GM19238 (cell line): Measurements from ENCODE around the gene ANKRD60.

Source experiments
- DNase-seq: peaks from one replicate; pipeline ENCODE4 v3.0.0; 2011; ENCODE audit warnings: low spot score; ENCODE audit not compliant: insufficient read length

Gene ANKRD60

DNA sequence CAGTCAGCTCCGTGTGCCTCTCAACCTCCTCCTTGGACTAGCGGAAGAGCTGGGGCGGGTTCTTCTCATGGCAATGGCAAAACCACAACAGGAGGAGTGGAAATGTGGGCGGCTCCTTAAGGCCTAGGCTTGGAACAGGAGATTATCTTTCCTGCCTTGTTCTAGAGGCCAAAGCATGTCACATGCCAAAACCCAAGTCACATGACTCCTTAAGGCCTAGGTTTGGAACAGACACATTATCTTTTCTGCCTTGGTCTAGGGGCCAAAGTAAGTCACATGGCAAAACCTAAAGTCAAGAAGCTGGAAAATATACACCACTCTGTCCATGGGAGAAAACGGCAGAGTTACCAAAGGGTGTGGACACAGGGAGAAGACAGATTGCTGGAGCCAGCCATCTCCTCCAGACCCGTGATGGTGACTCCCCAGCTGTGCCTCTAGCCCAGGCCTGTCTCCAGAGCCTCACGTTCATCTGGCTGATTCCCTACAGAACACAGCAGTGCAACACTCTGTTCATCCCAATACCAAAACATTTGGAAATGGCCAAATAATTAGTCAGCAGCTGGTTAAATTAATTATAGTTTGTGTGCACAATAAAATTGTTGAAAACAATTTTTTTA is 34.2 kb downstream of the ANKRD60 start:
- DNase-seq: no peak

GRCh38 chr20:58192567-58192966 is 35.9 kb downstream of the ANKRD60 start:
- no peak for DNase-seq

DNA sequence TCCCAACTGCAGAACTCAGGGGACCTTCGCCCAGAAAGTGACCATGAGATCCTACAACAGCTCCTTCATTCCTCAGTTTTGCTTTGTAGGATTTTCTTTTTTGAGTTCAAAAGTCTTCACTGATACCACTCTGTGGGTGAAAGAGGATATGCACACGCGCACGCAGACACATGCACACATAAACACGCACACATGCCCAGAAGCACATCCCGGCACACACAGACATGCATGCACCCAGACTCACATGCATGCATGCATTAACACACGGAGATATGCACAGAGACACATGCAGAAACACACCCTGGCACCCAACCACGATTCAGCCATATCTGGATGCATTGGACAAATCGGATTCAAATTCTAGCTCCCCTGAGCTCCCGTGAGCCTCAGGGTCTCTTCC is 36.4 kb downstream of the ANKRD60 start:
- no peak for DNase-seq

- DNase-seq: no peak
Observed at GRCh38 chr20:58188527-58188926, 39.9 kb downstream of the ANKRD60 start.

DNA sequence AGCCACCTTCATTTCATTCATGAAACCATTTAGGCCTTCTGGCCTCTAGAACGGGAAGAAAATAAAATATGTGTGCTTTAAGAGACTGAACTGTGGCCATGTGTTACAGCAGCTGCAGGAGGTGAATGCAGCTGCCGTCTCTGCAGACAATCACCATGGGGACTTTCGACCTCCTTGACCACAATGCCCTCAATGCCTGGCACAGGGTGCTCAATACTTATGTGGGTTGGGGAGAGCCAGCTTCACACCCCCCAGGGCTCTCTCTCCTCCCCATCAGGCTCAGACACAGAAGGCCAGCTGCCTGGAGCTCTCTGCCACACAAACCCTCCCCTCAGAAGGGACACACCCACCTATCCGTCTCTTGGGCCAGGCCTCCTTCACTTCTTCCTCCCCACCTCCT is 43.5 kb downstream of the ANKRD60 start:
- DNase-seq: no peak

DNA sequence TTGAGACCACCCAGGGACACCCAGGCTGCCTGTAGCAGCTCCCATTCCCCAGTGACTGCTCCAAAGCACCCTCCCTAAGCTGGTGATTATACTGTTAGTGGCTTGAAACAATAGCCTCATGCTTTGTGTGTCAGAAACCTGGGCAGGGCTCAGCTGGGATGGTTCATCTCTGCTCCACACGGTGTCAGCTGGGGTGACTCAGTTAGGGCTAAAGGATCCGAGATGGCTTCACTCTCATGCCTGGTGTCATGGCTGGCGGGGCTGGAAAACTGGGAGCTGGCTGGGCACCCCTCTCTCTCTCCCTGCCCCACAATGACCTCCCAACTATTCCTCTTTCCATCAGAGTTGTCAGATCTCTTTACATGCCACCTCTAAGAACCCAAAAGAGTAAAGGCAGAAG is 44.4 kb downstream of the ANKRD60 start:
- DNase-seq: no peak

- DNase-seq: no peak
Observed at GRCh38 chr20:58182521-58183140, 45.8 kb downstream of the ANKRD60 start.

- DNase-seq: peak; percentile 66
Observed at GRCh38 chr20:58179432-58180099, 48.9 kb downstream of the ANKRD60 start.

DNA sequence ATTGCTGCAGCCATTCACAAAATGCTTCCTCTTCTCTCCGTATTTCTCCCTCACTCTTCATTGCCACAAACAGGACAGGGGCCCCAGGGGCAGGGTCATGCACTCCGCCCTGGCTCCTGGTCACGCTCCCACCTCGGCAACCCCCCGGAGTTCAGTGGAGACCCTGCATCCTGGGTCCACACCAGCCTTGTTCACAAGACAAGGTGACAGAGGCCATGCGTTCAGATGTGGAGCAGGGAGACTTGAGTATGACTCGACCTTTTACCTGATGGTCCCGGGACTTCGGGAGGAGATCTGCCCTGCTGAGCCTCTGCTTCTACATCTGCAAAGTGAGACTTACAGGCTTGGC is 49.4 kb downstream of the ANKRD60 start:
- DNase-seq: no peak

- DNase-seq: no peak
Observed at GRCh38 chr20:58177799-58178198, 50.7 kb downstream of the ANKRD60 start.

DNA sequence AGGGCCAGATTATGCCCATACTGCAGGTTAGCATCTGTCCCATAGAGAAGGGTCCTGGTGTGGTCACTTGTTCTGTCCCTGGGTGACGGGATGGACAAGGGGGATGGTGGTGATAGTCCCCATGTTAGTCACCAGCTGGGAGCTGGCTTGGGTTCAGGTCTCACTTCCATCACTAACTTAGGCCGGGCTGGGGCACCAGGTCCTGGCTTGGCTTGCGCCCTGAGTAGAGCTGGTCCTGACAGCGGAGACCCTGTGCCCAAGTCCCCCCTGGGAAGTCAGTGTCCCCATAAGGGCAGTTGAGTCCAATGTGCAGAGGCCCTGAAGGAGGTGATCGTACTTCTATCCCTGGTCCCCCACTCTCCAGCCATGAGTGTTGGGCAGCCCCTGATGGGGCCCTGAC is 52.6 kb downstream of the ANKRD60 start:
- DNase-seq: no peak

- no peak for DNase-seq
Observed at GRCh38 chr20:58175425-58175824, 53.0 kb downstream of the ANKRD60 start.

GRCh38 chr20:58174708-58175280 is 53.7 kb downstream of the ANKRD60 start:
- no peak for DNase-seq

DNA sequence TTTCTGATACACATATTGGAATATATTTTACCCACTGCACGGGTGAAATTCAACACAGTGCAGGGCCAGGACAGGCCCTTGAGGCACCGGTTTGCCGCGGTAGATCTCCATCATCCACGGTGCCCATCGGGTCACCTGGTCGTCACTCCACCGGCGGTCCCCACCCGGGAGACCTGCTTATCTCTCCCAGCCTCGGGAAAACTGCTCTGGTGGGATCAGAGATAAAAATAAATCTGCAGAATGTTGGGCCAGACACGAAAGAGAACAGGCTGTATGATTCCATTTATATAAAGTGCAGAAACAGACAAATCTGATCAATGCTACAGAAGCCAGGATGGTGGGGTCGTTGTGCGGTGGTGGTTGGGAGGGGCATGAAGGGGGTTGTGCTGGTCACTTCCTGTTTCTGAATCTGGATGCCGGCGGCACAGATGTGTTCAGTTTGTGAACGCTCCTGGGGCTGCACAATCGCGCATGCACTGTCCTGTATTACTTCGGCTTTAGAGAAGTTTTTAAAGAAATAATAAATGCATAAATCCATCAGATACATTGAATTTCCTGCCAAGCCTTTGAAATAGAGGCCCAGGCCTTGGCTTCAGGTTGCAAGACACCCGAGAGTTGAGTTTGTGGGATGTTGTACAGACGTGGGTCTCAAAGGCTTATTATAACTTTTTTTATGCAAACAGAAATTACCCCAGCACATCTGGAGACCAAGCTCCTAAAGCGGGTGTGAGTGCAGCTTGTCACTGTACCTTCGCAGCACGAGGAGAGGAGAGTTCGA is 54.3 kb downstream of the ANKRD60 start:
- DNase-seq: no peak

- no peak for DNase-seq
Observed at GRCh38 chr20:58173091-58173490, 55.4 kb downstream of the ANKRD60 start.

- no peak for DNase-seq
Observed at GRCh38 chr20:58171796-58172425, 56.5 kb downstream of the ANKRD60 start.

- no peak for DNase-seq
Observed at GRCh38 chr20:58169450-58169849, 59.0 kb downstream of the ANKRD60 start.

DNA sequence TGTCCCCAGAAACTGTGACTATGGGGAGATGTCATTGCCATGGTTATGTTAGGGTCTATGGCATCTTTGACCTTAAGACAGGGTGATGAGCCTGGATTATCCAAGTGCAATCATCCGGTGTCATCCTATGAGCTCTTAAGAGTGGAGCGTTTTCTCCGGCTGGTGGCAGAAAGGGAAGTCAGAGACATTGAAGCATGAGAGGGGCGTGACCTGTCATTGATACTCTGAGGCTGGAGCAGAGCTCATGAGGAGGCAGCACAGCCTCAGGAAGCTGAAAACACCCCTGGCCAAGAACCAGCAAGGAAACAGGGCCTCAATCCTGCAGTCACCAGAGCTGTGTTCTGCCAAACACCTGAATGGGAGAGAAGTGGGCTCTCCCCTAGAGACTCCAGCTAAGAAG is 59.6 kb downstream of the ANKRD60 start:
- DNase-seq: no peak

DNA sequence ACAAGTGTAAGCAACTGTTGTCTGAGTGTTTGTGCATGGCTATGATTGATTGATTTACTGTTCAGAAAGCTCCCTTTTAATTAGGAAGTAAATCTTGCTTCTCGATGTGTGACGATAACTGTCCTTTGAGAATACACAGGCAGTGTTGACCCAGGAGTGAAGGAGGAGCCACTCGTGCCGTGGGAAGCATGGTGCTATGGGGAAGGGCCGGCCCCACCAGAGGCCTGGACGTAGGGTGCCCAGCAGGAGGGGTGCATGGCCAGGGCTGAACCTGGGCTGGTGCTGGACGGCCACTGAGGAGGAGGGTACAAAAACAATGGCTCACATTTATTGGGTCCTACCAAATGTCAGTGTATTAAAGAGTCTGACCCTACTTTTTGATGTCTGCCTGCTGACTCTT is 60.7 kb downstream of the ANKRD60 start:
- DNase-seq: no peak
